Astrocyte (in vitro differentiated cells and primary cell): ENCODE measurements around the gene RNF149.

Experiments used
- CTCF ChIP-seq: IDR thresholded peaks from 2 replicates; pipeline ENCODE4 v1.5.1; 2011; ENCODE audit warnings: low read depth, mild to moderate bottlenecking, inconsistent platforms, low read length, moderate library complexity; ENCODE audit not compliant: insufficient read depth
- EZH2 ChIP-seq: IDR thresholded peaks from 2 replicates; pipeline ENCODE4 v1.6.1; 2012; ENCODE audit warnings: mild to moderate bottlenecking, low read length, inconsistent platforms; ENCODE audit not compliant: insufficient read depth

- no peak for TF ChIP-seq CTCF
- TF ChIP-seq EZH2 = no peak
Measured at GRCh38 chr2:101234169-101234938, 74.1 kb downstream of the RNF149 start.
